GM19397 (cell line): Measurements from ENCODE around the gene POU3F3.

ENCODE experiments used
- ATAC-seq: cut with Tn5 transposase; IDR thresholded peaks from one replicate; pipeline ENCODE4 v1.9.1; 2021; ENCODE audit warnings: mild to moderate bottlenecking, moderate library complexity; ENCODE audit not compliant: unreplicated experiment

Gene POU3F3

DNA sequence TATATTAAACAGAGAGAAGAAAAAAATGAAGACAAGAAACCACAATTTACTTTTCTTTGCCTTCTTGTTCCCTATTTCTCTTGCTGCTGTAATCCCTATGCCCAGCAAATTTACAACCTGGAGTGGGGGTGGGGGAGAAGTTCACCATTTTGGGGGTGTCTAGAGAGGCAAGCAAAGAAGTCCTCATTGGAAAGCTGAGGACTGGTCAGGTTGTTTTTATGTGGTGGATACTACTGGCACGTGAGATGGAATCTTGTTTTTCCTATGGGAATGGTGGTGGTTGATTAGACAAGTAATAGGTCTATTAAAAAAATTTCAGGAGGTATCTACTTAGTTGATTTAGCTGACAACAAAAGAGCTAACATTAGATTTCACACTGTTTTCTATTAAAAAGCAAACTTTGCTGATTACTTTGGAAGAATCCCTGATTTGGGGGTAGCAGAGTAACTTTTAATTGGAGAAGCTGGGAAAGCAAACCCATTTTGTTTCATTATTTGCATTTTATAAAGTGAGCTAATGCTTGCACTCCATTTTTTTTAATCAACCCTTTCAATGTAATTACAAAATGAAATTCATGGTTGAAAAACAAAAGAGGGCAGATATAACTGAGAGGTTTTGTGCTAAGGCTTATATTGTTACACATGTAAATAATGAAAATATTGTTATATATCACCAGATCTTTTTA is 6.0 kb downstream of the POU3F3 start:
- no peak for ATAC-seq

DNA sequence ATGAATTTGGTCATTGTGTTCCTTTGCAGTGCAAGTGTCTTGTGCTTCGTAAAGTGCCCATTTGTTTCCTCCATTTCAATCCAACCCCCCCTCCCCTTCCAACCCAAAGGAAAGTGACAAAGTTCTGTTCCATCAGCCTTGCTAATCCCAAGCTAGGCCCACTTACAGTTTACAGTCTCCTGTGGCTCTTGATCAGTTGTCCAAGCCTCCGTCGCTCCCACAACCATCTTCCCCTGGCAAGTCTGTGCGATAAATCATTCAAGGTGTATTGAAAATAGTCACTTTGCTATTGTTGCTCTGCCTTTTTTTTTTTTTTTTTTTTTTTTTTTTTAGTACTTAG is 6.5 kb downstream of the POU3F3 start:
- no peak for ATAC-seq

DNA sequence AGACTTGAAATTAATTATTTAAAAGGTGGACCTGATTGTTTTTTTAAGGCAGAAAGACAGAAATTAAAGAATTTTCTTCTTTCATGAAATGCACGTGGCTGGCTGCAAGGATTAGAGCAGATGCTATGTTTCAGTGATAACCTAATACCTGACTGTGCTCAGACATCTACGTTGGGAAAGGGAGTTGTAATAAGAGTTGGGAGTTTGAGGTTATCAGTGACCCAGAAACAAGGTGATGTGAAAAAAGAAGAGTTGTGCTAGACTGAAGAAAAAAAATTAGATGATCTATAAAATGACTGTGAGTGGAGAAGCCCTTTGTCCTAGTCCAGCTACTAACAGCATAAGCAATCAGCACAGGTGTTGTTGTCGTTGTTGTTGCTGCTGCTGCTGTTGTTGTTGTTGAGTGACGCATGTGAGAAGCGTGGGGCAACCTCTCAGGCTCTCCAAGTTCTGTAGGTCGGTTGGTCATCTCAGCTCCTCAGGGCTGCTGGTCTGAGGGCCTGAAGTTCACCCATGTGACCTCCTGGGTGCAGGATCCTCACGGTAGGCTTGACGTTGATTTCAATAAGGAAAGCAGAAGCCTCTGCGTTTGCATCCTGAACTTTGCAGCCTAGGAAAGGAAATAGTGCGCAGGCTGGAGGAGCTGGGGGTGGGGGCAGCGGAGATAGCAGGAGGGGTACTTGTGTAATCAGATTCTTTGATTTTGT is 7.6 kb downstream of the POU3F3 start:
- no peak for ATAC-seq

DNA sequence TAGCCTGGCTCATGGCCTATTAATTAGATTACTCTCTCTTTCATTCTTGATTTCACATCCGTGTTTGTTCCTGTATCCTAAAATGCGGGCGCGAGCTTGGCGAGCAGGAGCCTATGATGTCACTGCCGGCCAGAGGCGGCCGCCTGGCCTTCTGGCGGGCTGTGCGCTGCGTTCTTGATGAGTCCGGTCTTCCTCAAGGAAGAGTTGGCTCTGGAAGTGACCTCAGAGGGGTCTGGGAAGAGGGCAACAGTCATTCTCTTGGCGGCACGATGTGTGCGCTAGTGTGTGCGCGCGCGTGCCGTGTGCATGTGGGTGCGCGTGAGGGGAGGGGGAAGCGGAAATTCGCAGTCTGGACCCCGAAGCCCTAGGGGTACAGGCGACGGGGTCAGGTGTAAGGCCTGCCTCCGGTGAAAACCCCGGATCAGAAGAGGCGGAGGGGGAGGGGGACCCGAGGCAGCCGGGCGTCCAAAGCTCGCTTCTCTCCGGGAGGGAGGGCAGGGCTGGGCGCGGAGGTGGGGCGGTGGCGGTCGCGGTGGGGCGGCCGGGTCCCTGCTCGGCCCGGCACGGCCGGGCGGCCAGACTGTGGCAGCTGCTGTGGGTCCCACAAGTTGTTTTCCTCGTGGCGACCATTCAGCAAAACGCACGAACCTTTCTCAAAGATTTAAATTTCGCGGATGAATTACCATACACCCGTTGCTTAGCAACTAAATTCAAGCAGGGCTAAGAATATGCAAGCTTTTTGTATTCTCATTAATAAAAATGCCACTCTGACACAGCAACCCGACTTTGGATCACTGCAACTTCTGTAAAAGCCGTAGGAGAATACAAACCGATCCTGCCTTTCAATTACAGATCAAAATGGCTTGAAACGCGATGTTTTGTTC is 8.4 kb downstream of the POU3F3 start:
- no peak for ATAC-seq

DNA sequence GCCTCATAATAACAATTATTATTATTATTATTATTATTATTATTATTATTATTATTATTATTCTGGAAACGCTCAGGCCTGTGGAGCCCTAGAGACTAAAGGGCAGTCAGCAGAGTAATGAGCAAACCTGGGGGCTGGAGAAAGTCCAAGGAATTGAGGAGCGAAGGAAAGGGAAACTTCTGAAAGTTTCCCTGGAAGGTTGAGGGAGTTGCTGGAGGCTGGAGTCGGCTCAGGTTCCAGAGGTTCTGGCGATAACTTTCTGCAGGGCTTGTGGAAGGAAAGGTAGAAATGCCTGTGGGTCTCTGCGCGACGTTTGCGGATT is 9.2 kb downstream of the POU3F3 start:
- no peak for ATAC-seq

DNA sequence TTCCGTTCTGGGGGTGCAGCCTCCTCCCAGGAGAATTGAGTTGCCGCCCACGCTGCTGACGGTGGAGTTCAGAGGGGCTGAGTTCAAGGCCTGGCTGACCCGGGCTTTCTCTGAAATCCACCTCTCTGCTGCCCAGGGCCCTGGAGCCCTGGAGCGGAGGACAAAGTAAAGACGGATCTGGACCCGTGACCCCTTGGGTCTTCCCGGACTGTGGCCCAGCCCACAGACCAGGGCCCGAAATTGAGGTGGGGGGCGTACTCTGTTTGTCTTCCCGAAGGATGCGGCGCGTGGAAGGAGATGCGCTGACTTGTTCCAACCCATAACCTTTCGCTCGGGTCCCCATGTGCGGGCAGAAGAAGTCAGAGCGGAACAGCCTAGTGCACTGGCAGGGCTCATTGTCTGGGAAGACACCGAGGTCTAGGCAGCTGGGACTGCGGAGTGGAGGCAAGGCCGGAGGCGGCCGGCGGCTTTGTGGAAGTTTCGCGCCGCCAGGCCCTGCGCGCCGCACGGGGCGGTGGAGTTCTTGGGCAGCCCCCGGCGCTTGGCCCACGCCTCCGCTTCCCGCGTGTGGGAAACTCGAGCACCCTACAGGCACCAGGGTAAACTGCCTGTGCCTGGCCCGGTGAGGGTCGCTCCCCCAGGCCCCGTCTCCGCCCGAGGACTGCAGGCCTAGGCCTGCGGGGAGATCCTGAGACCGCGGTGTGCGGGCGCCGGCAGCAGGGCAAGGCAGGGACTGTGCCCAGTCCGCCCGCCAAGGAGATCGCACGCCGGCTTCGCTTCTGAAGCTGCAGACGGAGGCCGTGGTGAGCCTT is 9.8 kb downstream of the POU3F3 start:
- no peak for ATAC-seq

DNA sequence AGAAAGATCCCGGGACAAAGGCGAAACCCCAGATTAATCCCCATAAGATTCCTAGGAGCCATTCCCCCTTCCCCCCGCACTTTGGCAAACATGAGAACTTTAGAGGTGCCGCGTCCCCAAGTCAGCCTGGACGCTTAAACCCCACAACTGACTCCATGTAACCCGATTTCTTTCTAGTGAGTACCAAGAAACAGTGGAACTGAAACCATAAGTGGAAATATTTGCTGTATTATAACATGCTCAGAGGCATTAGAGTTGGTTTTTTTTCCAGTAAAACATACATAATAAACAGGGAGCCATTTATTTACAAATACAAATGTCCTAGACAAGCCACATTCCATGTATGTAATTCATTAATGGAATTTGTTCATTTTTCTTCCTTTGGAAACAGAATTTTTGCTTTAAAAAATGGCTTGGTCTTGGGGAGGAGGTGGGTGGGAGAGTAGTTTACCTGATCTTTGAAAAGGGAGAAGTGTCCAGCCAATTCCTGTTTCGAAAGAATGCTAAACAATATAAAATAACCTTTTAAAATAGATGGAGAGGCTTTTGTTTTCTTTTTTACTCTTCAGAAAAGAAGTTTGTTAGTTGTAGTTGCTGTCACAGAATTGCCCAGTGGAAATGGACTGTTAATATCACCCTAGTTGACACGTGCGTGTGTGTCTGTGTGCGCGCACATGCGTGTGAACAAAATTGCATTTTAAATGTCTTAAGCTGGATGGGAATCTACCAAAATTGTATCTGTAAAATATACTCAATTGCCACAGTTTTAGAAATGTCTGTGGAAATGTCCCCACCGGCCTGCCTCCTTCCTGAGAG is 10.6 kb downstream of the POU3F3 start:
- ATAC-seq = no peak

DNA sequence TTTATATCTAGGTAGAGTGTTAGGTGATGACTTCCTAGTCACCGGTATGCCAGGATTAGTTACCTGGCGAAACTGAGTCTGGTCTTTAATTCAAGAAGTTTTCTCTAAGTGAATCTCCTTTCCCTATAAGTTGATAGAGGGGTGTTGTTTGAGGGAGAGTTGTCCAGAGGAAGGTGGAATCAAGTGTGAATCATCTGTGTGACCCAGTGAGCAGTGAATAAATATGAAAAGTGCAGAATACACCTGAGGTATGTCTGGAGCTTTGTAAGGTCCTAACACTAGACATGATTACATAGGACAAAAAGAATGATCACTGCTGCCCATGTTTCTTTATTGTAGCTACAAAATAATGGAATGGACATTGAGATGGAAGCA is 11.2 kb downstream of the POU3F3 start:
- ATAC-seq = no peak

DNA sequence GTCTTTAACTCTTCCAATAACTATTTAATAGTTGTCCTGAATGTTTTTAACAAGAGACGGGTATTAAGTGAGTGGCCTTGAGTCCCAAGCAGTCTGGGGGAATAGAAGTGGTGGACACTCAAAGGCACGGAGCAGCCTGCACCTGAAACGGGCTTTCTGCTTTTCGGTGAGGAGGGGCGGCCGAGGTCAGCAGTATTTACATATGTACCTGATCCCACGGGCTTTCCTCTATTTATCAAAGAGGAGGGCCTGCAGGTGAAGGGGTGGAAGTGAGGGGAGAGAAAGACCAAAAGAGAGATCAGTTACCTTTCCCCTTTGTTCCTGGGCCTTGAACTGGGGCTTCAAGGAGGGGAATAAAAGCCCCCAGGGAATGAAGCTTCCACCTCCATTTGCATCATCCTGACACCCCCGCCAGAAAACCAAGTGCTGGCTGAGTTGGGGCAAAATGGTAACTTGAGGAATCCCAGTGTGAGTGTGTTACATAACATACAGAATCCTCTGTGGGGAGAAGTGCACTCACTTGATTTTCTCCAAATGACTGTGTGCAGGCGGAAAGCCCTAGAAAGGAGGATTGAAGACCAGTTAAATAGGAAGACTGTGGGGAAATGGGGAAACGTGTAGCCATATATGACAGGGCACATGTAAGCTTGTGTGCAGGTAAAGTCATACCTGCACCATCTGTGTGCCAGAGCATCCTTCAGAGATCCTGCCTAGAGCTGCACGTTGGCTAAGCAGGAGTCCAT is 12.4 kb downstream of the POU3F3 start:
- ATAC-seq = no peak

DNA sequence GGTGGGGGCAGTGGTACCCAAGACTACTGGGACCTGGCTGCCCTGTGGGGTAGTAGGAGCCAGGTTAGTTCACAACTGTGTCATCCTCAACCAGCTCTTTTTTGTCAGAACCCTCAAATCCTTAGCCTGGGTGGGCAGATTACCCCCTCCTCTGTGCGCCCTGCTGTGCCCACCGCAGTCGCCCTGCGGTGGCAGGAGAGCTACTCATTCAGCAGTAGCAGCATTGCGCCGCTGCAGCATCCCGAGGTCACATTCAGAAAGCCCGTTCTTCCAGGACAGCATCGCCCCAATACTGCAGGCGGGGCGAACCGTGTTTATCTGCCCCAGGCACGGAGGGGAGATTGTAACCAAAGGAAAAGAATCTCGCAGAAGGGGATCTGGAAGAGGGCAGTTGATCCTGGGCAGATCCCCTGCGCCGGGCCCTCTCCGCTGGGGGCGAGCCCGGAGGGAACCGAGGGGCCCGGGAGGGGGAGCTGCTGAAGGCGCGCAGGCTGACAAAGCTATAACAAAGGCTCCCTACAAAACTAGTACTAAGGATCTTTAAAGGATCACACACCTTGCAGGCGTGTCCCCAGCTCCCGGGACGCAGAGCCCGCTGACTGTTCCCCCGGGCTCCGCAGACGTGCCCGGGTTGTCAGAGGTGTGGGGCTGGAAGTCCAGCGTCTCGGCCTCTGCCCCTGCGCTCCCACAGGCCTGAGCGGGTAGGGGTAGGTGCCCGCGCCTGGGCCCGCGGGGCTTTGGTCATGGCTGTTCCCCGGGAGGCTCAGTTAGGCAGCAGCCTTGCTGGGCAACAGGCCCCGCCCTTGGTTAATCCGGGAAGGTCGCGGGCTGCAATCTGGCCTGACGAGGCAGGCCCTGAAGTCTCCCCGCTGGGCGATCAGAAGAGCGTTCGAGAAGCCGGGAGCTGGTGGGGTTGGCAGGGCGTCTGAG is 13.2 kb downstream of the POU3F3 start:
- no peak for ATAC-seq

DNA sequence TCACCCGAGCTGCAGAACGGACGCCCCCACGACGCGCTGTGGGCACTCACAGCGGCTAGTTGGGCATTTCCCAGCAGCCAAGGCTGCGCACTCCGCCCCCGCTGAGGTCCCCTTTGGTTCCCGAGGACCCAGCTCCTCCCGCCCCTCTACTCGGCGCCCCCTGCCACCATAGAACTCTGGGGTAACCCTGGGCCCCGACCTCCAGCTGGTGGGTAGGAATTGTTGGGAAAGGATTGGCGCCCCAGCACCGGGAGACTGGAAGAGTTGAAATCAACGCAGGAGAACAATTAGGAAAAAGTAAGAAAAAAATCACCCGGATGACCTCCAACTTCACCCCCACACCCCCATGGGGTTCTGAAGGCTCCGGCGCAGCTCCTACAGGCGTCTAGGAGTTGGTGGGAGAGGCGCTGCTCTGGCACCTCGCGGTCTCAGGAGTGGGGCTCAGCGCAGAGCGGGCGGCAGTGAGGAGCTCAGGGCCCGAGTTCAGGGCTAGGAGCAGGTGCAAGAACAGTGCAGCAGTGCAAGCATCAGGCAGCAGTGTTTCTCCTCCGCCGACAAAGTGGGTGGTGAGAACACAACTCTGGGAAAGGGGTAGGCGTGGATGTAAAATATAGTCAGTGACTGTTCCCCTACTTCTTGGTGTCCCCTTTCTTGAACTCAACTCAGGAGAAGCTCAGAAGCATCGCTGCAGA is 14.0 kb downstream of the POU3F3 start:
- no peak for ATAC-seq

DNA sequence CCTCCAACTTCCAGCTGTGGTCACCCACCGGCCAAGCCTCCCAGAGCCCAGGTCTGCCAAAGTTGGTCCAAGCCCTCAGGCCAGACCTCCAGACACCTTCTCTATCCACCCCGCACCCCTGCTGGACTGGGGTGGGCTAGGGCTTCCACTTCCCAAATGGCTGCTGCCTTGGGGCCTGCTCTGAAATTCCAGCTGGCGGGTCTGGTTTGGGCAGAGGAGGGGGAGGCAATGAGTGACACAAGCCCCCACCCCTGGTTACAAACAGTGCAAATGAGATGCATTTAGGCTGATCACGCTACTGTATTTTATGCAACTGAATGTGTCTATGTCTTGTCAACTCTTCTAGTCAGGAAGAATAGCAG is 14.6 kb downstream of the POU3F3 start:
- ATAC-seq = no peak

DNA sequence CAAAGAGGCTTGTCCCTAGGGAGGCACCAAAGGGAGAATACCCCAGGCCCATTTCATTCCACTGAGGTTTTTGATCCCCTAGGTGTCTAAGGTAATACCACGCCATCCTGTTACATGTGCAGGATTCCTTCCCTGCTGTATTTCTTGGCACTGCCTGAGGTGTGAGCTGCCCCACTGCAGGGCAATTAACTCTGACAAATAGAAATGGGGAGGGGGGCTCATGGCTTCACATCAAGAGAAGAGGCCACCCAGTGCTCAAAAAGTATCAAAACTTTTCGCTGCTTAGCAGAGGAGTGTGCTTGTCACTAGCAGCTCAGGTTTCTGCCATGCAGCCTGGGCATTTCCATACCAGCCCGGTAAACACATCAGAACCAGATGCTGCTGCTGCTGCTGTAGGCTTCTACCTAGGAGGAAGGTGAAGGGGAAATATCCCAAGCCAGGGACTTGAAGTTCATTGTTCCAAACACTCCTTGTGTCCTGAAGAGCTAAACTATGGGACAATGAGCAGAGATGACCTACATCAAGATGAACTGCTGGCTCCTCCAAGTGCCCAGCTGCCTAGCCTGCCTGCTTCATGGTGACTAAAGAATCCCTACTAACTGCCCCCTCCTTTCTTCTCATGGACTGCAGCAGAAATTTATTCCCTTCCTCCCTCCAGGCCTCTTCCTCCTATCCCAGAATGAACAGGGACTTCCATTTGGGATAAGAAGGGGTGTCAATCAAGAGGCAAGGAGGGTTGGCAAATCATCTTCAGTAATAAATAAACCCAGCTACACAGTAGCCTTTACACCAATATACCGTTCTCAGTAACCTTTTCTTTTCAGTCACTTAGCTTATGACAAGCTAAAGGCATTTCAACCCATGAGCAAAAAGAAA is 16.4 kb downstream of the POU3F3 start:
- ATAC-seq = no peak

DNA sequence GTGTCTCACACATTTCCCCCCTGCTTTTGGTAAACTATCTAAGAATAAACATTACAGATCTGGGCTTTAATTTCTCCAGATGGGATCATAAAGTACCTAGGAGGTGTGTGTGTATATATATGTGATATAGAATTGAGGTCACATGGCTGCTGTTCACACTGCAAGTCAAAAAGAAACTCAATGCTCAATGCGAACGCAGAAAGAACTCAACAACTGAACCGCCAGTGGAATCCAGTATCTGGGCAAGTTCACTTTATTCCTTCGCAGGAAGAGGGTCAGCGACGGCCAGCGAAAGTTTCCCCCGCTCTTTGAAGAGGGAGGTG is 17.7 kb downstream of the POU3F3 start:
- no peak for ATAC-seq

DNA sequence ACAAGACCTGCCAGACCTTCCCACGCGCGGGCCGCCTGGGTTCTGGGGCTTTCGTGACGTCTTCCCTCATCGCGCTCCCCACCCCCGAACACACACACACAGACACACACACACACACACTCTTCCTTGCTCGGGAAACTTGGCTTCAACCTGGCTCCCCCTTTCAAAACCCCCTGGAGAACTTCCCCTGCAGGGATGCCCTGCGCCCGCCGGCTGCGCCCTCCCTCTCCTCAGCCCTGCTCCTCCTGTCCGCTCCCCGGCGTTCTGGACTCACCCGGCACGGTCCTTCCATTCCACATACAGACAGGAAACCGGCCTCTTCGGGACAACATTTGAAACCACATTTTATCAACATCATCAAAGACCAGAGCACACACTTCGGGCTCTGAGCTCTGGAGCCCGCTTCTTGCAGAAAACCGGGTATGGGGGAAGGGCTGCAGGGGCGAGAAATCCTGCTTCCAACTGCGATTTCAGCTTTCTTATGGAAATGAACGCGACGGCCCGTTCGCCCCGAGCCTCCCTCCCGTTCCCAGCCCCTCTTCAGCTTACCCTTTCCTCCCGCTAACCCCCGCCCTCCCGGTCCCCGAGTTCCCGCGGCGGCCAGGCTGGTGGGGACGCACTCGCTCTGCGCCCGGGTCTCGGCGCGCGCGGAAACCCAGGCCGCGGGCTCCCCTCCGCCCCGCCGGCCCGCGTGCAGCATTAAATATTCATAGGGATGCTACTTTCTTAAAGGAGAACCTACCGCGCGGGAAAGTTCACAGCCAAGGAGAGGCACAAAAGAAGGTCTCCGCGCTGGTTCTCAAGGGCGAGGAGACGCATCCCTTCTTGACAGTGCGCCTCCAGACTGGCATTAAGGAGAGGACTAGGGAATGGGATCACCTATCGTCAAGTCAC is 18.3 kb downstream of the POU3F3 start:
- ATAC-seq = no peak
